Stimulated activated CD8-positive, alpha-beta memory T cell treated with anti-CD3 and anti-CD28 coated beads, Interleukin-15, amount 100 ng/mL, for 48 hours (primary cell): ENCODE data around the gene RCOR1.
A peak's percentile ranks its signal among the peaks of the same experiment; 100 is the strongest.
"Not testable (repeated sequence)": the region's sequence is repeated elsewhere in the genome, so short reads cannot be mapped to it uniquely, and the experiment has no call there.

Experiments
- DNase-seq, 2 donors: peaks; one replicate each; pipeline ENCODE4 v3.0.0-alpha.2; 2020; ENCODE audit warnings: low read depth in 2 of 2

Gene RCOR1

GRCh38 chr14:102629808-102630350 lies 37.4 kb downstream of the RCOR1 start:
- no peak for DNase-seq

- DNase-seq: no peak
Observed at GRCh38 chr14:102630405-102630804, 38.0 kb downstream of the RCOR1 start.

GRCh38 chr14:102630881-102631280 lies 38.4 kb downstream of the RCOR1 start:
- DNase-seq: no peak

- no peak for DNase-seq
Observed at GRCh38 chr14:102633906-102634595, 41.6 kb downstream of the RCOR1 start.

GRCh38 chr14:102639611-102640010 lies 47.2 kb downstream of the RCOR1 start:
- not testable (repeated sequence) for DNase-seq

- DNase-seq: no peak
Observed at GRCh38 chr14:102644523-102644922, 52.1 kb downstream of the RCOR1 start.

- DNase-seq: no peak
Observed at GRCh38 chr14:102645746-102646440, 53.4 kb downstream of the RCOR1 start.

GRCh38 chr14:102646615-102647014 lies 54.2 kb downstream of the RCOR1 start:
- DNase-seq: no peak

- DNase-seq: no peak
Observed at GRCh38 chr14:102652194-102652593, 59.7 kb downstream of the RCOR1 start.

GRCh38 chr14:102654298-102654697 lies 61.8 kb downstream of the RCOR1 start:
- DNase-seq: peak; percentile 6 to 11

GRCh38 chr14:102655137-102655536 lies 62.7 kb downstream of the RCOR1 start:
- no peak for DNase-seq

- DNase-seq: no peak
Observed at GRCh38 chr14:102659797-102660196, 67.3 kb downstream of the RCOR1 start.

- no peak for DNase-seq
Observed at GRCh38 chr14:102661614-102662013, 69.2 kb downstream of the RCOR1 start.

GRCh38 chr14:102662636-102663430 lies 70.4 kb downstream of the RCOR1 start:
- DNase-seq: no peak

GRCh38 chr14:102663440-102663839 lies 71.0 kb downstream of the RCOR1 start:
- no peak for DNase-seq

GRCh38 chr14:102665621-102666020 lies 73.2 kb downstream of the RCOR1 start:
- DNase-seq: no peak

- no peak for DNase-seq
Observed at GRCh38 chr14:102666635-102667034, 74.2 kb downstream of the RCOR1 start.

- DNase-seq: no peak
Observed at GRCh38 chr14:102667703-102668102, 75.3 kb downstream of the RCOR1 start.

GRCh38 chr14:102668291-102668873 lies 75.9 kb downstream of the RCOR1 start:
- no peak for DNase-seq

- no peak for DNase-seq
Observed at GRCh38 chr14:102671410-102671809, 79.0 kb downstream of the RCOR1 start.

- no peak for DNase-seq
Observed at GRCh38 chr14:102672410-102672960, 80.0 kb downstream of the RCOR1 start.

- no peak for DNase-seq
Observed at GRCh38 chr14:102675396-102675795, 82.9 kb downstream of the RCOR1 start.
